NB4 (cell line): ENCODE results near the gene GNG7.

ENCODE experiments used
- MYC ChIP-seq: IDR thresholded peaks from 2 replicates; pipeline ENCODE4 v1.6.1; 2011; ENCODE audit warnings: low read depth, low read length
- POLR2A ChIP-seq: IDR thresholded peaks from 2 replicates; pipeline ENCODE4 v1.6.1; 2011; ENCODE audit warnings: mild to moderate bottlenecking; ENCODE audit not compliant: insufficient read length; ENCODE audit errors: extremely low read depth
- TF ChIP-seq, protein P1 (sequence below): IDR thresholded peaks from one replicate; pipeline ENCODE4 v1.5.1; 2012; ENCODE audit warnings: low read depth, low read length

DNA sequence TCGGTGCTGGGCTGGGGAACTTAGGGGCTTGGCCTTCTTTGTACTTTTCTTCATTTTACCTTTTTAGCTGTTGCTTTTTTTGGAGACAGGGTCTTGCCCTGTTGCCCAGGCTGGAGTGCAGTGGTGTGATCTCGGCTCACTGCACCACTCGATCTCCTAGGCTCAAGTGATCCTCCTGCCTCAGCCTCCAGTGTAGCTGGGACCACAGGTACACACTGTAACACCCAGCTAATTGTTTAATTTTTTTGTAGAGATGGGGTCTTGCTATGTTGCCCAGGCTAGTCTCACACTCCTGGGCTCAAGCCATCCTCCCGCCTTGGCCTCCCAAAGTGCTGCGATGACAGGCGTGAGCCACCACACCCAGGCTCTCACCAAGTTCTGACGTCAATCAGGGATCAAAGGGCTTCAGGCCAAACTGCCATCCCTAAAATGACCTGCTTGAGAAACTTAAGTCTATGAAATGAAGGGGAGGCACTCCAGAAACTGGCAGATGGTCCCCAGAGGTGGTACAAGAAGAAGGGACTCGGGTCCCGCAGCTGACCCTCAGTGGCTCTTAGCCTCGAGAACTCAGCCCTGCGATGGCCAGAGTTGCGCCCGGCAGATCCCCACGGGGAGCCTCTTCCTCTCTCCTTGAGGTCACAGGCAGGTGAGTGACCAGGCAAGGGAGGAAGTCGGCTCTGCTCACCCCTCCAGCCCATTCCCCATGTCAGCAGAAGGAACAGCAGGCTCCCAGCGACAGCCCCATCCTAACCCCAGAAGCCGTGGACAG lies 61.7 kb downstream of the GNG7 start:
- TF ChIP-seq, protein P1, sequence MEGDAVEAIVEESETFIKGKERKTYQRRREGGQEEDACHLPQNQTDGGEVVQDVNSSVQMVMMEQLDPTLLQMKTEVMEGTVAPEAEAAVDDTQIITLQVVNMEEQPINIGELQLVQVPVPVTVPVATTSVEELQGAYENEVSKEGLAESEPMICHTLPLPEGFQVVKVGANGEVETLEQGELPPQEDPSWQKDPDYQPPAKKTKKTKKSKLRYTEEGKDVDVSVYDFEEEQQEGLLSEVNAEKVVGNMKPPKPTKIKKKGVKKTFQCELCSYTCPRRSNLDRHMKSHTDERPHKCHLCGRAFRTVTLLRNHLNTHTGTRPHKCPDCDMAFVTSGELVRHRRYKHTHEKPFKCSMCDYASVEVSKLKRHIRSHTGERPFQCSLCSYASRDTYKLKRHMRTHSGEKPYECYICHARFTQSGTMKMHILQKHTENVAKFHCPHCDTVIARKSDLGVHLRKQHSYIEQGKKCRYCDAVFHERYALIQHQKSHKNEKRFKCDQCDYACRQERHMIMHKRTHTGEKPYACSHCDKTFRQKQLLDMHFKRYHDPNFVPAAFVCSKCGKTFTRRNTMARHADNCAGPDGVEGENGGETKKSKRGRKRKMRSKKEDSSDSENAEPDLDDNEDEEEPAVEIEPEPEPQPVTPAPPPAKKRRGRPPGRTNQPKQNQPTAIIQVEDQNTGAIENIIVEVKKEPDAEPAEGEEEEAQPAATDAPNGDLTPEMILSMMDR = no peak
- no peak for TF ChIP-seq POLR2A
- no peak for TF ChIP-seq MYC
